H9 (cell line): Measurements from ENCODE around the gene ASCC3. TPM values are rescaled to one million over a fixed set of nuclear protein-coding genes. Genes with fewer than 3 reads are reported as not detected.

ENCODE experiments used
- DNase-seq: peaks from one replicate; pipeline ENCODE4 v3.0.0-alpha.2; 2017
- H2AFZ ChIP-seq: one replicate; pipeline ENCODE4 v1.6.1; 2013; ENCODE audit warnings: mild to moderate bottlenecking, low read length, control low read depth, moderate library complexity
- H2AK5ac ChIP-seq: 2 replicates; pipeline ENCODE4 v1.6.1; 2013; ENCODE audit warnings: low read length, control low read depth, mixed read lengths; ENCODE audit not compliant: insufficient read length
- H2BK120ac ChIP-seq: one replicate; pipeline ENCODE4 v1.6.1; 2013; ENCODE audit warnings: low read depth, mild to moderate bottlenecking, low read length, control low read depth, inconsistent platforms; ENCODE audit not compliant: poor library complexity, severe bottlenecking
- H2BK12ac ChIP-seq: 2 replicates; pipeline ENCODE4 v1.6.1; 2013; ENCODE audit warnings: low read length, control low read depth, mixed read lengths, low read depth; ENCODE audit not compliant: insufficient read length
- H2BK15ac ChIP-seq: 2 replicates; pipeline ENCODE4 v1.6.1; 2013; ENCODE audit warnings: low read depth, low read length, control low read depth
- H2BK20ac ChIP-seq: one replicate; pipeline ENCODE4 v1.6.1; 2013; ENCODE audit warnings: low read depth, mild to moderate bottlenecking, low read length, control low read depth, inconsistent platforms; ENCODE audit not compliant: poor library complexity, severe bottlenecking
- H2BK5ac ChIP-seq: 2 replicates; pipeline ENCODE4 v1.6.1; 2013; ENCODE audit warnings: low read length, control low read depth, mixed read lengths; ENCODE audit not compliant: insufficient read length
- H3K14ac ChIP-seq: 2 replicates; pipeline ENCODE4 v1.6.1; 2013; ENCODE audit warnings: low read length, control low read depth; ENCODE audit not compliant: insufficient read depth
- H3K18ac ChIP-seq: 2 replicates; pipeline ENCODE4 v1.6.1; 2013; ENCODE audit warnings: low read depth, mild to moderate bottlenecking, mixed read lengths, low read length, control low read depth; ENCODE audit not compliant: insufficient read length
- H3K23ac ChIP-seq: 2 replicates; pipeline ENCODE4 v1.6.1; 2013; ENCODE audit warnings: low read length, control low read depth, mixed read lengths, low read depth; ENCODE audit not compliant: insufficient read length
- H3K23me2 ChIP-seq: 2 replicates; pipeline ENCODE4 v1.6.1; 2013; ENCODE audit warnings: low read depth, mild to moderate bottlenecking, mixed read lengths, low read length, control low read depth; ENCODE audit not compliant: insufficient read length, poor library complexity, severe bottlenecking
- H3K27ac ChIP-seq: 2 replicates; pipeline ENCODE4 v1.5.1; 2013; ENCODE audit warnings: low read length, control low read depth, mixed read lengths, low read depth; ENCODE audit not compliant: insufficient read length
- H3K27me3 ChIP-seq: 2 replicates; pipeline ENCODE4 v1.6.1; 2013; ENCODE audit warnings: low read length, control low read depth, inconsistent platforms; ENCODE audit not compliant: insufficient read depth
- H3K4ac ChIP-seq: 2 replicates; pipeline ENCODE4 v1.6.1; 2013; ENCODE audit warnings: low read depth, mild to moderate bottlenecking, control low read depth, inconsistent platforms, low read length, moderate library complexity
- H3K4me1 ChIP-seq: 2 replicates; pipeline ENCODE4 v1.6.1; 2013; ENCODE audit warnings: low read length, control low read depth, inconsistent platforms; ENCODE audit not compliant: insufficient read depth
- H3K4me2 ChIP-seq: 2 replicates; pipeline ENCODE4 v1.6.1; 2013; ENCODE audit warnings: low read length, control low read depth, mixed read lengths; ENCODE audit not compliant: insufficient read length, insufficient read depth
- H3K56ac ChIP-seq: 2 replicates; pipeline ENCODE4 v1.6.1; 2013; ENCODE audit warnings: low read depth, mild to moderate bottlenecking, mixed read lengths, low read length, control low read depth; ENCODE audit not compliant: insufficient read length
- H3K79me1 ChIP-seq: 2 replicates; pipeline ENCODE4 v1.6.1; 2013; ENCODE audit warnings: low read depth, mild to moderate bottlenecking, moderate library complexity, low read length, control low read depth, inconsistent platforms; ENCODE audit not compliant: insufficient read depth, poor library complexity, severe bottlenecking
- H3K79me2 ChIP-seq: 2 replicates; pipeline ENCODE4 v1.6.1; 2013; ENCODE audit warnings: low read length, control low read depth, inconsistent platforms; ENCODE audit not compliant: insufficient read depth
- H3K9ac ChIP-seq: 2 replicates; pipeline ENCODE4 v1.6.1; 2013; ENCODE audit warnings: low read length, control low read depth, mixed read lengths; ENCODE audit not compliant: insufficient read length; ENCODE audit errors: extremely low read depth
- H3K9me3 ChIP-seq: one replicate; pipeline ENCODE4 v1.6.1; 2013; ENCODE audit warnings: low read depth, low read length, inconsistent platforms; ENCODE audit not compliant: control insufficient read depth
- H3T11ph ChIP-seq: one replicate; pipeline ENCODE4 v1.6.1; 2013; ENCODE audit warnings: mild to moderate bottlenecking, low read length, control low read depth, inconsistent platforms
- H4K20me1 ChIP-seq: one replicate; pipeline ENCODE4 v1.6.1; 2013; ENCODE audit not compliant: control insufficient read depth, insufficient read length, insufficient read depth
- H4K5ac ChIP-seq: 2 replicates; pipeline ENCODE4 v1.6.1; 2013; ENCODE audit warnings: low read depth, mild to moderate bottlenecking, mixed read lengths, low read length, control low read depth; ENCODE audit not compliant: insufficient read length
- H4K8ac ChIP-seq: replicated peaks from 2 replicates; pipeline ENCODE4 v1.6.1; 2013; ENCODE audit warnings: low read length, control low read depth, mixed read lengths, low read depth; ENCODE audit not compliant: insufficient read length
- H4K91ac ChIP-seq: 2 replicates; pipeline ENCODE4 v1.6.1; 2013; ENCODE audit warnings: low read depth, mild to moderate bottlenecking, moderate library complexity, mixed read lengths, low read length, control low read depth; ENCODE audit not compliant: insufficient read length
- H3K27ac Mint-ChIP-seq, 3 experiments: 2 replicates in 2 of 3; 3 replicates in 1 of 3; pipeline ENCODE4 v1.8.0; 2020 to 2021; ENCODE audit warnings: mixed read lengths in 3 of 3, mild to moderate bottlenecking in 1 of 3, moderate library complexity in 1 of 3
- H3K27me3 Mint-ChIP-seq: 2 replicates; pipeline ENCODE4 v1.8.0; 2021; ENCODE audit warnings: low read depth, mild to moderate bottlenecking, moderate library complexity, mixed read lengths
- H3K36me3 Mint-ChIP-seq, 3 experiments: 2 replicates in 2 of 3; 3 replicates in 1 of 3; pipeline ENCODE4 v1.8.0; 2020 to 2021; ENCODE audit warnings: low read depth in 3 of 3, mixed read lengths in 3 of 3; ENCODE audit not compliant: insufficient read depth in 1 of 3
- H3K4me1 Mint-ChIP-seq, 2 experiments: 2 replicates each; pipeline ENCODE4 v1.8.0; 2020; ENCODE audit warnings: mixed read lengths in 2 of 2
- H3K4me3 Mint-ChIP-seq, 2 experiments: 2 replicates in 1 of 2; 3 replicates in 1 of 2; pipeline ENCODE4 v1.8.0; 2020 to 2021; ENCODE audit warnings: mild to moderate bottlenecking in 2 of 2, mixed read lengths in 2 of 2, moderate library complexity in 1 of 2
- H3K9me3 Mint-ChIP-seq, 2 experiments: 2 replicates in 1 of 2; 3 replicates in 1 of 2; pipeline ENCODE4 v1.8.0; 2020; ENCODE audit warnings: mild to moderate bottlenecking in 2 of 2, mixed read lengths in 2 of 2, moderate library complexity in 1 of 2
- WGBS: extraction: QIAGEN DNeasy Blood & Tissue Kit; methylation state at CpG from one replicate; pipeline ENCODE4 v1.1.7; 2013; ENCODE audit warnings: missing lambda C conversion rate, low lambda C conversion rate, mixed read lengths; ENCODE audit not compliant: insufficient read length; ENCODE audit errors: extremely low coverage; 5-methylcytosine and 5-hydroxymethylcytosine counted together
- total RNA-seq: library from RNA; stranded (reverse); gene quantifications from 2 replicates; pipeline ENCODE4 v1.2.1, GENCODE V29; 2021
- TF ChIP-seq, protein P1 (sequence below): fragments of 200-600 bp; sonication (generic); conservative IDR thresholded peaks from 3 replicates; pipeline ENCODE4 v1.8.0; 2021; ENCODE audit warnings: antibody characterized with exemption, mild to moderate bottlenecking

Gene ASCC3
- total RNA-seq, 1 experiment from 2014 or later = 63.8 TPM

DNA sequence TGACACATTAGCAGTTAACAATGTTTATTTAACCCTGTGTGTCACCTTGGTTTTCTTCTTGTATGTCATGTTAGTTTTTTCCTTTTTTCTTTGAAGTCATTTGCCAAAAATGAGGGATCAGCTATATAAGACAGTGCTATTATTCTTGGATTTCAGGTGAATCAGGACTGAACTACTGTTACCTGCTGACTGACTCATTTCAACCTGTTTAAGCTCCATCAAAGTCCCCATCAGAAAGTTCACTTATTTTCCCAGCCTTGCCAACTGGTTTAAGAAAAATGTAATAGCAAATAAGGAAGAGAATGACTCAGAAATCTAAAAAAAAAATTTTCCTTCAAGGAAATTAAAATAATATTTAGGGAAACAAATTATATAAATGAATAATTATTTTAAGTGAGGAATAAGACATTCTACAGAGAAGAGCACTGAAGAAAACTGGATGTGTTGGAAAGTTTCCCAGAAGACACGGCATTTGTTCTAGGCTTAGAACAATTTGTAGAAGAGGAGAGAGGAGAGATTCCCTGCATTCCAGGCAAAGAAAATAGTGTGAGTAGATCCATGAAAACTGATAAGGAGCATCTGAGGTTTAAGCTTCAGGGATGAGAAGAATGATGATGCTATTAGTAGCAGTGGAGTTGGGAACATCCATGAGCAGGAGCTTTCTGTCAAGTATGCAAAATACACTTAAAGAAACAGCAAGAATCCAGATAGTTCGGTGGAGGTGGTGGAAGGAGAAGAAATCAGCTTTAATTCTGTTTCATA, 331.5 kb downstream of the ASCC3 start:
- no peaks in the 10 kb centered on the region for H3K79me1 ChIP-seq
- H2AK5ac ChIP-seq = no peak overlapping the region
- H3K56ac ChIP-seq = no peak overlapping the region
- no peak overlapping the region for H2AFZ ChIP-seq
- Mint-ChIP-seq H3K9me3 (no peaks in the 10 kb centered on the region), H3K27me3 (no peaks in the 10 kb centered on the region), H3K36me3 (no peaks in the 10 kb centered on the region), H3K27ac (peak overlapping the region in 1 of 3 experiments; percentile 18; a peak in 1 of 7 replicates), H3K4me1 (peaks cover 0 to 4% of the 10 kb centered on the region in 2 experiments; a peak in 1 of 4 replicates), H3K4me3 (no peak overlapping the region)
- no peak overlapping the region for H4K5ac ChIP-seq
- H3K4me1 ChIP-seq = no peaks in the 10 kb centered on the region
- no peak overlapping the region for H3K18ac ChIP-seq
- no peak overlapping the region for H2BK120ac ChIP-seq
- no peak overlapping the region for H3K27ac ChIP-seq
- no peak overlapping the region for H3K14ac ChIP-seq
- H3K9ac ChIP-seq = no peak overlapping the region
- TF ChIP-seq, protein P1, sequence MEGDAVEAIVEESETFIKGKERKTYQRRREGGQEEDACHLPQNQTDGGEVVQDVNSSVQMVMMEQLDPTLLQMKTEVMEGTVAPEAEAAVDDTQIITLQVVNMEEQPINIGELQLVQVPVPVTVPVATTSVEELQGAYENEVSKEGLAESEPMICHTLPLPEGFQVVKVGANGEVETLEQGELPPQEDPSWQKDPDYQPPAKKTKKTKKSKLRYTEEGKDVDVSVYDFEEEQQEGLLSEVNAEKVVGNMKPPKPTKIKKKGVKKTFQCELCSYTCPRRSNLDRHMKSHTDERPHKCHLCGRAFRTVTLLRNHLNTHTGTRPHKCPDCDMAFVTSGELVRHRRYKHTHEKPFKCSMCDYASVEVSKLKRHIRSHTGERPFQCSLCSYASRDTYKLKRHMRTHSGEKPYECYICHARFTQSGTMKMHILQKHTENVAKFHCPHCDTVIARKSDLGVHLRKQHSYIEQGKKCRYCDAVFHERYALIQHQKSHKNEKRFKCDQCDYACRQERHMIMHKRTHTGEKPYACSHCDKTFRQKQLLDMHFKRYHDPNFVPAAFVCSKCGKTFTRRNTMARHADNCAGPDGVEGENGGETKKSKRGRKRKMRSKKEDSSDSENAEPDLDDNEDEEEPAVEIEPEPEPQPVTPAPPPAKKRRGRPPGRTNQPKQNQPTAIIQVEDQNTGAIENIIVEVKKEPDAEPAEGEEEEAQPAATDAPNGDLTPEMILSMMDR = no peak
- H2BK12ac ChIP-seq = no peak overlapping the region
- H2BK15ac ChIP-seq = no peak overlapping the region
- H2BK5ac ChIP-seq = no peak overlapping the region
- no peaks in the 10 kb centered on the region for H3K9me3 ChIP-seq
- no CpG with 5 or more reads among the region's 2 CpGs for WGBS
- H3K79me2 ChIP-seq = no peaks in the 10 kb centered on the region
- H4K8ac ChIP-seq = no peak overlapping the region
- H3K23ac ChIP-seq = no peak overlapping the region
- no peak for DNase-seq
- no peak overlapping the region for H3K4me2 ChIP-seq
- no peaks in the 10 kb centered on the region for H4K20me1 ChIP-seq
- H2BK20ac ChIP-seq = no peak overlapping the region
- no peaks in the 10 kb centered on the region for H3K27me3 ChIP-seq
- H3T11ph ChIP-seq = no peak overlapping the region
- H4K91ac ChIP-seq = no peak overlapping the region
- no peaks in the 10 kb centered on the region for H3K23me2 ChIP-seq
- H3K4ac ChIP-seq = no peak overlapping the region
